Vagina (tissue), 2 donors: ENCODE results near the gene CERKL. TPM values are rescaled to one million over a fixed set of nuclear protein-coding genes. Genes with fewer than 3 reads are reported as not detected.

ENCODE experiments used
- DNase-seq, 2 donors: peaks; one replicate each; pipeline ENCODE4 v3.0.0-alpha.2; 2017; ENCODE audit errors: extremely low spot score in 2 of 2
- H3K27ac ChIP-seq: fragments of 200-600 bp; sonication (generic); one replicate; pipeline ENCODE4 v1.5.1; 2019
- H3K27me3 ChIP-seq: fragments of 200-600 bp; sonication (generic); one replicate; pipeline ENCODE4 v1.5.1; 2019
- H3K36me3 ChIP-seq, 2 donors: fragments of 200-600 bp; sonication (generic); one replicate each; pipeline ENCODE4 v1.5.1; 2017 to 2019
- H3K4me1 ChIP-seq: fragments of 200-600 bp; sonication (generic); one replicate; pipeline ENCODE4 v1.5.1; 2019
- H3K4me3 ChIP-seq, 2 donors: fragments of 200-600 bp; sonication (generic); 1 replicate in 1 of 2; 2 replicates in 1 of 2; pipeline ENCODE4 v1.5.1; 2016 to 2019
- H3K9me3 ChIP-seq: fragments of 200-600 bp; sonication (generic); one replicate; pipeline ENCODE4 v1.5.1; 2019
- CTCF ChIP-seq, 3 experiments: fragments of 450-650 bp in 2 of 3; fragments of 200-600 bp in 1 of 3; sonication (generic) in 1 of 3; IDR thresholded peaks; one replicate each; pipeline ENCODE4 v1.5.1; 2017 to 2019; ENCODE audit warnings: antibody characterized with exemption in 3 of 3, mild to moderate bottlenecking in 2 of 3, moderate library complexity in 2 of 3
- POLR2A ChIP-seq, 2 donors: fragments of 450-650 bp; IDR thresholded peaks; one replicate each; pipeline ENCODE4 v1.6.1; 2017; ENCODE audit warnings: antibody characterized with exemption in 2 of 2, mild to moderate bottlenecking in 2 of 2, moderate library complexity in 2 of 2
- POLR2AphosphoS5 ChIP-seq, 2 donors: sonication (generic); formaldehyde crosslinking; IDR thresholded peaks; one replicate each; pipeline ENCODE4 v1.9.0; 2017; ENCODE audit warnings: antibody characterized with exemption in 2 of 2, mild to moderate bottlenecking in 2 of 2, low read depth in 1 of 2; ENCODE audit not compliant: insufficient read depth in 1 of 2
- intact Hi-C: fragments of 100-400 bp; cut with DNase I; formaldehyde crosslinking; loops from one replicate; pipeline ENCODE4 v1.15.1; 2023
- total RNA-seq: library from RNA; depleted of rRNA; stranded (reverse); fragments of >200 nt; gene quantifications from one replicate; pipeline ENCODE4 v1.2.3, GENCODE V29; 2016

The CERKL gene
- total RNA-seq, 1 donor from 2014 or later, result not detected

- no peak for DNase-seq
- Histone ChIP-seq H3K36me3 (no peaks in the 10 kb centered on the region), H3K4me1 (no peaks in the 10 kb centered on the region), H3K27me3 (no peaks in the 10 kb centered on the region), H3K4me3 (no peak overlapping the region), H3K27ac (no peak overlapping the region), H3K9me3 (no peaks in the 10 kb centered on the region)
- intact Hi-C loops, result no loop called here
- TF ChIP-seq POLR2A (IDR thresholded peaks at IDR 0.05), result no peak
- no peak for TF ChIP-seq POLR2AphosphoS5 (IDR thresholded peaks at IDR 0.05; ENCODE audit: insufficient read depth in 1 of 2, low read depth in 1 of 2)
- TF ChIP-seq CTCF (IDR thresholded peaks at IDR 0.05), result no peak
Measured at GRCh38 chr2:181526014-181526413, 130.9 kb downstream of the CERKL start.

- intact Hi-C loops, result no loop called here
- H3K4me1 ChIP-seq, result no peaks in the 10 kb centered on the region
- no peaks in the 10 kb centered on the region for H3K27me3 ChIP-seq
- TF ChIP-seq POLR2AphosphoS5 (IDR thresholded peaks at IDR 0.05; ENCODE audit: insufficient read depth in 1 of 2, low read depth in 1 of 2) (no peak), POLR2A (IDR thresholded peaks at IDR 0.05) (no peak), CTCF (IDR thresholded peaks at IDR 0.05) (no peak)
- no peaks in the 10 kb centered on the region for H3K9me3 ChIP-seq
- no peaks in the 10 kb centered on the region for H3K36me3 ChIP-seq
- no peak for DNase-seq
- H3K27ac ChIP-seq, result no peak overlapping the region
- H3K4me3 ChIP-seq, result no peak overlapping the region
Measured at GRCh38 chr2:181523756-181524155, 133.1 kb downstream of the CERKL start.

GRCh38 chr2:181520253-181520652 is 136.7 kb downstream of the CERKL start:
- Histone ChIP-seq H3K4me3 (no peak overlapping the region), H3K27me3 (no peaks in the 10 kb centered on the region), H3K9me3 (no peaks in the 10 kb centered on the region), H3K36me3 (no peaks in the 10 kb centered on the region), H3K4me1 (no peaks in the 10 kb centered on the region), H3K27ac (no peak overlapping the region)
- DNase-seq, result no peak
- intact Hi-C loops, result no loop called here
- TF ChIP-seq POLR2A (IDR thresholded peaks at IDR 0.05) (no peak), POLR2AphosphoS5 (IDR thresholded peaks at IDR 0.05; ENCODE audit: insufficient read depth in 1 of 2, low read depth in 1 of 2) (no peak), CTCF (IDR thresholded peaks at IDR 0.05) (no peak)

GRCh38 chr2:181517685-181518301 is 139.1 kb downstream of the CERKL start:
- no peak overlapping the region for H3K27ac ChIP-seq
- intact Hi-C loops, result no loop called here
- no peak for DNase-seq
- H3K4me1 ChIP-seq, result no peaks in the 10 kb centered on the region
- TF ChIP-seq CTCF (IDR thresholded peaks at IDR 0.05) (no peak), POLR2A (IDR thresholded peaks at IDR 0.05) (no peak), POLR2AphosphoS5 (IDR thresholded peaks at IDR 0.05; ENCODE audit: insufficient read depth in 1 of 2, low read depth in 1 of 2) (no peak)
- H3K9me3 ChIP-seq, result no peaks in the 10 kb centered on the region
- no peaks in the 10 kb centered on the region for H3K36me3 ChIP-seq
- no peak overlapping the region for H3K4me3 ChIP-seq
- no peaks in the 10 kb centered on the region for H3K27me3 ChIP-seq

GRCh38 chr2:181516992-181517391 is 139.9 kb downstream of the CERKL start:
- H3K27ac ChIP-seq, result no peak overlapping the region
- no peak for DNase-seq
- H3K4me1 ChIP-seq, result no peaks in the 10 kb centered on the region
- no peaks in the 10 kb centered on the region for H3K27me3 ChIP-seq
- intact Hi-C loops, result no loop called here
- H3K9me3 ChIP-seq, result no peaks in the 10 kb centered on the region
- no peaks in the 10 kb centered on the region for H3K36me3 ChIP-seq
- H3K4me3 ChIP-seq, result no peak overlapping the region
- TF ChIP-seq POLR2A (IDR thresholded peaks at IDR 0.05) (no peak), CTCF (IDR thresholded peaks at IDR 0.05) (no peak), POLR2AphosphoS5 (IDR thresholded peaks at IDR 0.05; ENCODE audit: insufficient read depth in 1 of 2, low read depth in 1 of 2) (no peak)
